DND-41 (cell line): ENCODE data around the gene UBE2QL1.

Source experiments
- ATAC-seq: fragments of 200-7000 bp; cut with Tn5 transposase; 3 replicates; pipeline ENCODE4 v1.9.1; 2021; ENCODE audit warnings: low read depth; ENCODE audit not compliant: insufficient read depth
- DNase-seq: peaks from one replicate; pipeline ENCODE4 v3.0.0-alpha.2; 2020
- H2AFZ ChIP-seq: 2 replicates; pipeline ENCODE4 v1.6.0; 2012; ENCODE audit warnings: low read depth, low read length
- H3K27ac ChIP-seq: 2 replicates; pipeline ENCODE4 v1.5.1; 2012; ENCODE audit warnings: low read length, inconsistent platforms
- H3K27me3 ChIP-seq: fragments of 200-600 bp; sonication (generic); 2 replicates; pipeline ENCODE4 v1.6.0; 2012; ENCODE audit warnings: low read length, mild to moderate bottlenecking, inconsistent platforms; ENCODE audit not compliant: insufficient read depth, poor library complexity
- H3K36me3 ChIP-seq: 2 replicates; pipeline ENCODE4 v1.5.1; 2012; ENCODE audit warnings: low read length, inconsistent platforms; ENCODE audit not compliant: insufficient read depth
- H3K4me1 ChIP-seq: 2 replicates; pipeline ENCODE4 v1.5.1; 2012; ENCODE audit warnings: mild to moderate bottlenecking, low read length; ENCODE audit not compliant: insufficient read depth
- H3K4me2 ChIP-seq: 2 replicates; pipeline ENCODE4 v1.6.0; 2012; ENCODE audit warnings: mild to moderate bottlenecking, moderate library complexity, low read length, inconsistent platforms; ENCODE audit not compliant: insufficient read depth
- H3K4me3 ChIP-seq, 2 experiments: fragments of 200-600 bp in 1 of 2; shearing (Covaris generic) in 1 of 2; 2 replicates each; pipeline ENCODE4 v1.5.1; 2012 to 2016; ENCODE audit warnings: inconsistent platforms in 2 of 2, low read length in 2 of 2, mild to moderate bottlenecking in 2 of 2, low read depth in 1 of 2, moderate library complexity in 1 of 2
- H3K79me2 ChIP-seq: 2 replicates; pipeline ENCODE4 v1.6.0; 2012; ENCODE audit warnings: low read length, inconsistent platforms; ENCODE audit not compliant: insufficient read depth
- H3K9ac ChIP-seq: 2 replicates; pipeline ENCODE4 v1.6.0; 2012; ENCODE audit warnings: low read depth, mild to moderate bottlenecking, inconsistent platforms, low read length, moderate library complexity
- H3K9me3 ChIP-seq: 2 replicates; pipeline ENCODE4 v1.5.1; 2012; ENCODE audit warnings: low read length, moderate library complexity, mild to moderate bottlenecking, inconsistent platforms; ENCODE audit not compliant: insufficient read depth, severe bottlenecking
- H4K20me1 ChIP-seq: 2 replicates; pipeline ENCODE4 v1.6.0; 2012; ENCODE audit warnings: low read length; ENCODE audit not compliant: insufficient read depth
- CTCF ChIP-seq: IDR thresholded peaks from 2 replicates; pipeline ENCODE4 v1.5.1; 2012; ENCODE audit warnings: borderline replicate concordance, low read length, moderate library complexity, mild to moderate bottlenecking; ENCODE audit not compliant: poor library complexity, severe bottlenecking; ENCODE audit errors: extremely low read depth
- EZH2 ChIP-seq: IDR thresholded peaks from 3 replicates; pipeline ENCODE4 v1.6.1; 2012; ENCODE audit warnings: borderline replicate concordance, low read depth, mild to moderate bottlenecking, moderate library complexity, low read length, inconsistent platforms; ENCODE audit not compliant: severe bottlenecking

The UBE2QL1 gene

GRCh38 chr5:6467591-6467990 lies 18.9 kb downstream of the UBE2QL1 start:
- H3K79me2 ChIP-seq, result no peaks in the 10 kb centered on the region
- H3K4me3 ChIP-seq, result no peak overlapping the region
- no peak for TF ChIP-seq CTCF
- no peak for TF ChIP-seq EZH2
- no peaks in the 10 kb centered on the region for H3K9me3 ChIP-seq
- H3K36me3 ChIP-seq, result no peaks in the 10 kb centered on the region
- H3K4me1 ChIP-seq, result no peaks in the 10 kb centered on the region
- no peak for ATAC-seq
- no peak overlapping the region for H3K4me2 ChIP-seq
- H3K27me3 ChIP-seq, result no peaks in the 10 kb centered on the region
- no peak overlapping the region for H2AFZ ChIP-seq
- no peaks in the 10 kb centered on the region for H4K20me1 ChIP-seq
- no peak overlapping the region for H3K27ac ChIP-seq
- DNase-seq, result no peak
- no peak overlapping the region for H3K9ac ChIP-seq

GRCh38 chr5:6468104-6468503 lies 19.4 kb downstream of the UBE2QL1 start:
- no peak for DNase-seq
- no peak overlapping the region for H3K9ac ChIP-seq
- no peak for ATAC-seq
- no peak overlapping the region for H3K4me3 ChIP-seq
- no peaks in the 10 kb centered on the region for H3K9me3 ChIP-seq
- no peak overlapping the region for H3K27ac ChIP-seq
- no peak overlapping the region for H3K4me2 ChIP-seq
- no peaks in the 10 kb centered on the region for H3K4me1 ChIP-seq
- H3K27me3 ChIP-seq, result no peaks in the 10 kb centered on the region
- no peak overlapping the region for H2AFZ ChIP-seq
- no peaks in the 10 kb centered on the region for H3K36me3 ChIP-seq
- H4K20me1 ChIP-seq, result no peaks in the 10 kb centered on the region
- TF ChIP-seq CTCF (no peak), EZH2 (no peak)
- H3K79me2 ChIP-seq, result no peaks in the 10 kb centered on the region

- no peaks in the 10 kb centered on the region for H3K79me2 ChIP-seq
- no peak overlapping the region for H3K9ac ChIP-seq
- H3K9me3 ChIP-seq, result no peaks in the 10 kb centered on the region
- no peaks in the 10 kb centered on the region for H3K36me3 ChIP-seq
- no peak overlapping the region for H3K27ac ChIP-seq
- H3K27me3 ChIP-seq, result no peaks in the 10 kb centered on the region
- ATAC-seq (no peak), DNase-seq (no peak)
- no peaks in the 10 kb centered on the region for H3K4me1 ChIP-seq
- H3K4me3 ChIP-seq, result no peak overlapping the region
- H2AFZ ChIP-seq, result no peak overlapping the region
- H3K4me2 ChIP-seq, result no peak overlapping the region
- H4K20me1 ChIP-seq, result no peaks in the 10 kb centered on the region
- TF ChIP-seq EZH2 (no peak), CTCF (no peak)
Measured at GRCh38 chr5:6468870-6469269, 20.2 kb downstream of the UBE2QL1 start.

- H3K9ac ChIP-seq, result no peak overlapping the region
- no peaks in the 10 kb centered on the region for H4K20me1 ChIP-seq
- H3K27me3 ChIP-seq, result no peaks in the 10 kb centered on the region
- ATAC-seq (no peak), DNase-seq (no peak)
- no peak overlapping the region for H2AFZ ChIP-seq
- TF ChIP-seq EZH2, result no peak
- H3K9me3 ChIP-seq, result no peaks in the 10 kb centered on the region
- H3K36me3 ChIP-seq, result no peaks in the 10 kb centered on the region
- no peak overlapping the region for H3K4me2 ChIP-seq
- no peak overlapping the region for H3K27ac ChIP-seq
- no peak overlapping the region for H3K4me3 ChIP-seq
- H3K4me1 ChIP-seq, result no peaks in the 10 kb centered on the region
- H3K79me2 ChIP-seq, result no peaks in the 10 kb centered on the region
Measured at GRCh38 chr5:6469836-6470235, 21.2 kb downstream of the UBE2QL1 start.
